ENCODE results near the gene THOC6.
"Not testable (repeated sequence)": the region's sequence is repeated elsewhere in the genome, so short reads cannot be mapped to it uniquely, and the experiment has no call there.

Gene THOC6

DNA sequence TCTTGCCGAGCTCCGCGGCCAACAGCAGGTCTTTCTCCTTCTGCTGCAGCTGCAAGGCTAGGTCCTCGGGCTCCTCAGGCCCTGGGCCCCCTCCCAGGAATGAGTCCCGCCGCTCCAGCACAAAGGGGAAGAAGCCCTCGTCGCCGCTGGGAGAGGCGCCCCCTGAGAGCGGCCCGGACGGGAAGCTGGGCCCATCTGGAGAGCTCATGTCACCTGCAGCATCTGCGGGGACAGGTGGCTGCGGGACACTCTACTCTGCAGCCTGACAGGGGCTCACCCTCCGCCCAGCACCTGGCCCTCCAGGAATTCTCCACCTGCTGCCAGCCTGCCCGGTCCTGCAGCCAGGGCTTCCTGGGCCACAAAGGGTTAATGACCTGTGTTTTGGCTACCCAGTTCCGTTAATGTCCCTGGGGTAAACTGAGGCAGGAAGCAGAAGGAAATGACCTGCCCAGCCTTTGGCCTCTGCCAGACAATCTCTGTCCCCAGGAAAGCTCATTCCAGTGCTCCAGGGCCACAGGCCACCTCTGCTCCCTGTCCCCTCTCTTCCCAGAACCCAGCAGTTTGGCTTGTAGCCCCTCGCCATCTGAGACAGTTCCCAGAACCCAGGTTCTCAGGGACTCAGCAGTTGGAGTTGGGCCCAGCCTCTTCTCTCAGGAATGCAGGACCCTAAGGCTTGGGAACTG lies 11.6 kb downstream of the THOC6 start:
- no peak for DNase-seq

DNA sequence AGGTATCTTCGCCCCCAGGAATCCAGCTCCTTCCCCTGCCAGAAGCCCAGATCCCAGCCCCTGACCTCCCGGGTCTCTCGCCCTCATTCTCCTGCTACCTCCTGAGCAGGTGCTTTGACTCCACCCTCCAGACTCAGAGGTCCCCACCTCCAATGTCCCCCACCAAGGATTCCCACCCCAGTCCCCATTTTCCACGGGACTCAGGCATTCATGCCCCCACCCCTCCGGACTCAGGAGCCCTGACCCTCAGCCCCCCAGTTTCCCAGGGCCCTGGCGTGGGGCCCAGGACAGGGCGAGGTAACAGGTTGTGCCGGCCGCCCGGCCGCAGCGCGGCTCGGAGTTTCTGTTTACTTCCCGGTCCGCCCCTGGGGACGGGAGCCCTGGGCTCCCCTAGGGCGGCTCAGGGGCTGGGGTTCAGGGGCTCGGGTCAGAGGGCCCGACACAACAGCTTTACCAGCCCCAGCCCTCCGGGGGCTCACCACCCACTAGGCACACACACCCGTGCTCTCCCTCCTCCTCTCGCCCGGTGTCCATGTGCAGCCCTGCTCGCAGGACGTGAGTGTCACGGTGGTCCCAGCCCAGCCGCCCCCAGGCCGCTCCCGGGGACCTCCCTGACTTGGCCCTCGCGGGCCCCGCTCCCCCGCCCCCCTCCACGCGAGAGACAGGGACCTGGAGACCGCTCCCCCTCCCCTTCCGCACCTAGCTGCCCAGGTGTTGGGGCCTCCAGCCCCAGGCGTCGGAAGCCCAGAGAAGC lies 12.3 kb downstream of the THOC6 start:
- DNase-seq = no peak

DNA sequence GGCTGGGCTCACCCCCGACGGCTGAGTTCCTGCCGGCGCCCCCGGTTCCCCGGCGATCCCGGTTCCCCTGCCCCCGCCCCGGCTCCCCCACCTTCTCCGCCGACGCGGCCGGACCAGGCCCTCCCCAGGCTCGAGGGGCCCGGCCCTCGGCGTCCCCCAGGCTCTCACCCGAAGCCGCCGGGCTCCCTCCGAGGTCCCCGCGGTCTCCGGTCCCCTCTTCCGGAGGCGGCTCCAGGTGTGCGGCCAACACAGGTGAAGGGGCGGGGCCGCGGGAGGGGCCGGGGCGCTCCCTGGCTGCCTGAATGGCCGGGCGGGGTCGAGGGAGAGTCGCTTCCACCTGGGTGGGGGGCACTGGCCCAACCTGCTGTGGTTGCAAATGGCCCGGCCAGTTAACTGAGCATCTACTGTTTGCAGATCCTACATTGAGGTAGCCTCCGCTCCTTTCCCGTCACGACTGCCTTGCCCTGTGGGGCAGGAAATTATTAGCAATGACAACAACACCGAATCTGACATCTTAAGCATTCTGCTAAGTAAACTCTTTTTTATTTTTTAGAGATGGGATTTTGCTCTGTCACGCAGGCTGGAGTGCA lies 13.0 kb downstream of the THOC6 start, which contains the start of gene BICDL2:
BICDL2 (minus strand) TSS at position 219 of the 590 bp plus-strand sequence. CDS start 1,448 bp downstream, outside the sequence.
- DNase-seq = no peak

DNA sequence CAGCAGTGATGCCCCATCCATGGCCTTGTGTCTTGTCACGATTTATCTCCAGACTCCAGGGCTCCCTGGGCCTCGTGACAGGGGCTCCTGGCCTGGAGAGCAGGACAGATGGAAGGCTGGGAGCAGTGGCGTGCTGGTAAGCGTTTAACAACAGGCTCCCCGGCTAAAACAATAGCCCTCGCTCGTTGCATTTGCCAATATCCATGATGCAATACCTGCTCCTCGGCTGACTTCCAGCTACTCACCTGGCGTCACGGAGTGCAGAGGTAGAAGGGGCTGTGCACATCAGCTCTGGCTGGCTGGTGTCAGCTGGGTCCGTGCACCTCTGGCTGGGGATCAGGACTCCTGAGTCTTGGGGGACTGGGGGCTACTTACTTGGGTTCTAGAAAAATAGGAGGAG lies 14.4 kb downstream of the THOC6 start:
- DNase-seq = no peak

DNA sequence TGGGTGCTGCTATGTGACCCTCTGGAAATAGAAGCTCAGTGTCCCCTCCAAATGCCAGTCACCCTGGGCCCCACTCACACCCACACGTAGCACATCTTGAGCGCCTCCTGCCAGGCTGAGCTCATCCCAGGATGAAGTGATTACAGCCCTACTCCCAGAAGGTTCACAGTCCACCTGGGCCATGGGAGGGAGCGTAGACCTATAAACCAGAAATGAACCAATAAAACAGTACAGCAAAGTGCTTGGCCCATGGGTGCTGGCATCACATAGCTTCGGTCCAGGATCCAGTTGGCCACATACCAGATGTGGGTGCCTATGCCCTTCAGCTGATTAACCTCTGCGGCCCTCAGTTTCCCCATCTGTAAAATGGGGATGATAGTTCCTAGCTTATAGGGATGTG lies 15.1 kb downstream of the THOC6 start:
- no peak for DNase-seq

- no peak for DNase-seq
Observed at GRCh38 chr16:3042376-3042775, 18.5 kb downstream of the THOC6 start.

- no peak for DNase-seq
Observed at GRCh38 chr16:3044708-3045107, 20.9 kb downstream of the THOC6 start.

GRCh38 chr16:3045758-3046640 lies 22.2 kb downstream of the THOC6 start, which contains the start of gene MMP25:
MMP25 (plus strand) TSS chr16:3046561; CDS start chr16:3046918, 357 bp downstream.
- no peak for DNase-seq

- DNase-seq = no peak
Observed at GRCh38 chr16:3046641-3047386, 23.0 kb downstream of the THOC6 start.

GRCh38 chr16:3047387-3047720 lies 23.5 kb downstream of the THOC6 start:
- no peak for DNase-seq

DNA sequence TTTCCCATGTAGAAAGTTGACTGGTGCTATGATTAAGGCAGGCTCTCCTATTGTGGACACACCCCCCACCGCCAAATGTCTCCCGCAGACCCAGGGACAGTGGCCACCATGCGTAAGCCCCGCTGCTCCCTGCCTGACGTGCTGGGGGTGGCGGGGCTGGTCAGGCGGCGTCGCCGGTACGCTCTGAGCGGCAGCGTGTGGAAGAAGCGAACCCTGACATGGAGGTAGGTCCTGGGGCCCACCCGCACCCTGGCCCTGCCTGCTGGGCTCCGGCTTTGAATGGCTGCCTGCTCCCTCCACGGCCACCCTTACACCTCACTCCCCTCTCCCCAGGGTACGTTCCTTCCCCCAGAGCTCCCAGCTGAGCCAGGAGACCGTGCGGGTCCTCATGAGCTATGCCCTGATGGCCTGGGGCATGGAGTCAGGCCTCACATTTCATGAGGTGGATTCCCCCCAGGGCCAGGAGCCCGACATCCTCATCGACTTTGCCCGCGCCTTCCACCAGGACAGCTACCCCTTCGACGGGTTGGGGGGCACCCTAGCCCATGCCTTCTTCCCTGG lies 26.2 kb downstream of the THOC6 start:
- no peak for DNase-seq

GRCh38 chr16:3050487-3050886 lies 26.7 kb downstream of the THOC6 start:
- DNase-seq = no peak

DNA sequence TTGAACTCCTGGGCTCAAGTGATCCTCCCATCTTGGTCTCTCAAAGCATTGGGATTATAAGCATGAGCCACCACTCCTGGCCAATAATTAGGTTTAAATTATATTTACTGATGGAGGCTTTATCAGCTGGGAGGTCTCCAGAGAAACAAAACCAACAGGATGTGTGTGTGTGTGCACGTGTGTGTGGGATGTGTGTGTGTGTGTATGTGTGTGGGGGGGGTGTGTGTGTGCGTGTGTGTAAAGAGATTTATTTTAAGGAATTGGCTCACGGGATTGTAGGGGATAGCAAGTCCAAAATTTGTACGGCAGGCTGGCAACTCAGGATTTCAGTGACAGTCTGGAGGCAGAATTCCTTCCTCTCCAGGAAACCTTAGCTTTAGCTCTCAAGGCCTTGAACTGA lies 27.2 kb downstream of the THOC6 start:
- DNase-seq = no peak

- DNase-seq = no peak
Observed at GRCh38 chr16:3051494-3051893, 27.7 kb downstream of the THOC6 start.

DNA sequence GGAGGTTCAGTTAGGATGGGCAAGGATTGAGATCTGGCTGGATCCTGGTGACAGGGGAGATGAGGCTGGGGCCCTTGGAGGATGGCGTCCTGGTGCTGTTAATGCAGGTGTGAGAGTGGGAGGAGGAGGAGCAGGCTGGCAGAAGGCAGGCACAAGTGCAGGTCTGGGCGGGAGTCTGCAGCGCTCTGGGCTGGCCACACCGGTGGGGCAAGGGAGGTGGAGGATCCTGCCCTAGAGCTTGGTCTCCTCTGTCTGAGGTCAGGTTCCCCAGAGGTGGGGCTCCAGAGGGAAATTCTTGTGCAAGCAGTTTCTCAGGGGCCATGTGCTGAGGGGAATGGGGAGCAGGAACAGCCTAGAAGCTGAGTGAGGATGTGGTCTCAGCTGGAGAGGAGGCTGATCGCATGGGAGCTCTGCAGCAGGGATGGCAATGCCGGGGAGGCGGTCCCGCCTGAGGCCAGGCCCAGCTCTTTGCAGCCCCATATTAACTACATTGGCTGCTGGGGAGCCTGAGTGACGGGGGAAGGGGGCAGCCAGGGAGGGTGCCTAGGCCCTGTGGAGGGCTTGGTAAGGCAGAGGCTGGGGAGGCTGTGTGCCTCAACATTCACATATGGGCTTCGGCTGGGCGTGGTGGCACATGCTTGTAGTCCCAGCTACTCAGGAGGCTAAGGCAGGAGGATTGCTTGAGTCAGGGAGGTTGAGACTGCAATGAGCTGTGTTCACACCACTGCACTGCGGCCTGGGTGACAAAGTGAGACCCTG lies 28.9 kb downstream of the THOC6 start:
- not testable (repeated sequence) for DNase-seq

- not testable (repeated sequence) for DNase-seq
Observed at GRCh38 chr16:3053330-3053710, 29.5 kb downstream of the THOC6 start.

DNA sequence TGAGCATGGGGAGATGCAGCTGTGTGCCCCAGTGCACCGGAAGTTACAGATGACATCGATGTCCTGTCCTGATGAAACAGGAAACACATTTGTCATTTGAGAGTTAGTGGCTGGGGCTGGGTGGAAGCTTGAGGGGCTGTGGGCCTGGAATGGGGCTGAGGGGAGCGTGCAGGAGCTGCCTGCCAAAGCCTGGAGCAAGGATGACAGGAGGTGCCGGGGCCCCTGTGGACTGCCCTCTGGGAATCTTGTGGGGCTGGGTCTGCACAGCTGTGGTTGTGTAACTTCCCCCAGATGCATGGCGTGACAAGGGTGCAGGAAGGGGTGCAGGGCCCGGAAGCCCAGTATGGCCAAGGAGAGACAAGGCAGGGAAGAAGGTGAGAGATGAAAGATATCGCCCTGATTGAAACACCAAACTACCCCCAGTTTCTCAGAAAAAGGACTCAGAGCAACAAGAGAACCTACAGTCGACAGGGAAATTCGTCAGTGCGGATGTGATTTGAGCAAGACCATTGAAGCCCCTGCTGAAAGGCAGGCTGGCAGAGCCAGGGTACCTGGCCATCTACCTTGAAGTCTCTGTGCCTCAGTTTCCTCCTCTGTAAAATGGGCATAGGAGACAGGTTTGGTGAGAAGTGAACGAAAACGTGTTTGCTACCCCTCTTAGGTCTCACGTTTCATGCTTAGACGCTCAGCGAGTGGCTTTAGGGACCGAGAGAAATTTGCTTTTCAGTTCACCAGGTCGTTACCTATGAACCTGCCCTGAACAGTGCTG lies 31.3 kb downstream of the THOC6 start:
- DNase-seq = no peak

GRCh38 chr16:3055734-3056115 lies 31.9 kb downstream of the THOC6 start:
- DNase-seq = not testable (repeated sequence)

DNA sequence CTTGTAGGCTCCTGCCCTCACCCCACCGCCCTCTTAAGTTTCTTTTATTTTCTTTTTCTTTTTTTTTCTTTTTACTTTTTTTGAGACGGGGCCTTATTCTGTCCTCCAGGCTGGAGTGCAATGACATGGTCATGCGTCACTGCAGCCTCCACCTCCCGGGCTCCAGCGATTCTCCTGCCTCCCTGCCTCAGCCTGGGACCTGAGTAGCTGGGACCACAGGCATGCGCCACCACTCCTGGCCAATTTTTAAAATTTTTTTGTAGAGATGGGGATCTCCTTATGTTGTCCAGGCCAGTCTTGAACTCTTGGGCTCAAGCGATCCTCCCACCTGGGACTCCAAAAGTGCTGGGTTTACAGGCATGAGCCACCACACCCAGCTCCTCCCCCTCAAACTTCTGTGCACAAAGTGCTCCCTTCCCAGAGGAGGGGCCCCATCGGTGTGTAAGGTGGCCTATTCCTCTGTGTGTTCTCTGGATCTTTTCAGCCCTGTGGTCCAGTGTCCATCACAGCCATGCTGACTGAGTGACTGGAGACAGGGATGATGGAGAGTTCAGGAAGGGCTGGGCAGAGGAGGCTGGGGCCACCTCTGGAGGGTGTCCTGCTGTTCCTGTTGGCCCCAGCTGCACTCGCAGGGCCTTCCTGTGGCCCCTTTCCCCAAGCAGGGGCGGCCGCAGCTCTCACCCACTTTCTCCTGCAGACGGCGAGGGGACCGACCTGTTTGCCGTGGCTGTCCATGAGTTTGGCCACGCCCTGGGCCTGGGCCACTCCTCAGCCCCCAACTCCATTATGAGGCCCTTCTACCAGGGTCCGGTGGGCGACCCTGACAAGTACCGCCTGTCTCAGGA lies 32.7 kb downstream of the THOC6 start:
- no peak for DNase-seq
